Natural killer cell (primary cell): ENCODE results near the gene ATG10. TPM values are rescaled to one million over a fixed set of nuclear protein-coding genes. Genes with fewer than 3 reads are reported as not detected.

Experiments used
- ATAC-seq, 3 donors: fragments of 150-1000 bp in 2 of 3; fragments of 200-7000 bp in 1 of 3; cut with Tn5 transposase; 1 replicate in 1 of 3; 2 replicates in 2 of 3; pipeline ENCODE4 v1.10.0; 2021; ENCODE audit warnings: mild to moderate bottlenecking in 2 of 3, moderate library complexity in 2 of 3
- DNase-seq, 2 donors: peaks; one replicate each; pipeline versions ENCODE4 v3.0.0 to v3.0.0-alpha.2; 2013 to 2021; ENCODE audit warnings: mixed read lengths in 1 of 2
- H3K27ac ChIP-seq: one replicate; pipeline ENCODE4 v1.5.1; 2013; ENCODE audit warnings: mild to moderate bottlenecking, low read length
- H3K27me3 ChIP-seq: one replicate; pipeline ENCODE4 v1.6.1; 2013; ENCODE audit warnings: low read length; ENCODE audit not compliant: control insufficient read depth, insufficient read depth
- H3K36me3 ChIP-seq: one replicate; pipeline ENCODE4 v1.6.1; 2013; ENCODE audit warnings: low read length; ENCODE audit not compliant: control insufficient read depth, insufficient read depth
- H3K4me1 ChIP-seq: one replicate; pipeline ENCODE4 v1.6.1; 2013; ENCODE audit warnings: low read length; ENCODE audit not compliant: control insufficient read depth, insufficient read depth
- H3K4me3 ChIP-seq: one replicate; pipeline ENCODE4 v1.5.1; 2013; ENCODE audit warnings: low read length
- H3K9me3 ChIP-seq: one replicate; pipeline ENCODE4 v1.6.1; 2013; ENCODE audit warnings: low read length; ENCODE audit not compliant: control insufficient read depth, insufficient read depth
- H3K27ac Mint-ChIP-seq, 2 donors: one replicate each; pipeline ENCODE4 v1.8.0; 2022; ENCODE audit warnings: mild to moderate bottlenecking in 2 of 2, mixed read lengths in 2 of 2, moderate library complexity in 1 of 2
- H3K27me3 Mint-ChIP-seq, 2 donors: one replicate each; pipeline ENCODE4 v1.8.0; 2022; ENCODE audit warnings: low read depth in 2 of 2, mixed read lengths in 2 of 2
- H3K36me3 Mint-ChIP-seq: one replicate; pipeline ENCODE4 v1.8.0; 2022; ENCODE audit warnings: mixed read lengths
- H3K4me1 Mint-ChIP-seq, 2 donors: one replicate each; pipeline ENCODE4 v1.8.0; 2022; ENCODE audit warnings: mixed read lengths in 2 of 2
- H3K4me3 Mint-ChIP-seq: one replicate; pipeline ENCODE4 v1.8.0; 2022; ENCODE audit warnings: mild to moderate bottlenecking, moderate library complexity, mixed read lengths
- H3K9me3 Mint-ChIP-seq, 2 donors: one replicate each; pipeline ENCODE4 v1.8.0; 2022; ENCODE audit warnings: mixed read lengths in 2 of 2
- CTCF ChIP-seq: fragments of 200-600 bp; IDR thresholded peaks from one replicate; pipeline ENCODE4 v1.8.0; 2022; ENCODE audit warnings: antibody characterized with exemption
- WGBS: methylation state at CpG from one replicate; pipeline ENCODE4 v1.1.7; 2013; ENCODE audit warnings: missing lambda C conversion rate; ENCODE audit not compliant: insufficient coverage; 5-methylcytosine and 5-hydroxymethylcytosine counted together
- intact Hi-C: fragments of 100-400 bp; cut with micrococcal nuclease; formaldehyde crosslinking; loops from one replicate; pipeline ENCODE4 v1.14.2; 2022
- total RNA-seq, 4 donors: library from RNA; stranded (reverse); fragments of 120-200 nt in 1 of 4; gene quantifications; one replicate each; pipeline versions ENCODE4 v1.2.3 to v1.2.4, GENCODE V29; 2013 to 2022

Gene ATG10
- total RNA-seq, 3 donors from 2014 or later (not counting 1 experiment from before 2014, with no cell fraction given): 9.0 to 11.5 (median 11.4) TPM

GRCh38 chr5:82197550-82197949, 225.7 kb downstream of the ATG10 start:
- no peaks in the 10 kb centered on the region for H3K4me1 Mint-ChIP-seq
- no peak overlapping the region for H3K4me3 Mint-ChIP-seq
- ATAC-seq: no peak
- H3K4me3 ChIP-seq: no peak overlapping the region
- H3K9me3 Mint-ChIP-seq: no peaks in the 10 kb centered on the region
- 87% methylated on average over 1 of the region's 1 CpG for WGBS
- no peaks in the 10 kb centered on the region for H3K27me3 ChIP-seq
- no peak for DNase-seq
- H3K9me3 ChIP-seq: no peaks in the 10 kb centered on the region
- no peaks in the 10 kb centered on the region for H3K36me3 Mint-ChIP-seq
- intact Hi-C loops: no loop called here
- TF ChIP-seq CTCF: no peak
- no peaks in the 10 kb centered on the region for H3K4me1 ChIP-seq
- H3K36me3 ChIP-seq: no peaks in the 10 kb centered on the region
- H3K27ac Mint-ChIP-seq: no peak overlapping the region
- H3K27me3 Mint-ChIP-seq: no peaks in the 10 kb centered on the region
- H3K27ac ChIP-seq: no peak overlapping the region

GRCh38 chr5:82204567-82204966, 232.7 kb downstream of the ATG10 start:
- H3K36me3 Mint-ChIP-seq: no peaks in the 10 kb centered on the region
- ATAC-seq (no peak), DNase-seq (no peak)
- H3K4me1 Mint-ChIP-seq: no peaks in the 10 kb centered on the region
- Histone ChIP-seq H3K9me3 (no peaks in the 10 kb centered on the region), H3K27ac (no peak overlapping the region), H3K36me3 (no peaks in the 10 kb centered on the region), H3K4me3 (no peak overlapping the region), H3K4me1 (no peaks in the 10 kb centered on the region), H3K27me3 (no peaks in the 10 kb centered on the region)
- no peak overlapping the region for H3K27ac Mint-ChIP-seq
- no peak overlapping the region for H3K4me3 Mint-ChIP-seq
- TF ChIP-seq CTCF: no peak
- intact Hi-C loops: no loop called here
- H3K27me3 Mint-ChIP-seq: no peaks in the 10 kb centered on the region
- H3K9me3 Mint-ChIP-seq: no peaks in the 10 kb centered on the region
- WGBS: 95% methylated on average over 2 of the region's 2 CpGs

GRCh38 chr5:82205005-82205404, 233.2 kb downstream of the ATG10 start:
- WGBS: 72% methylated on average over 2 of the region's 2 CpGs
- Histone ChIP-seq H3K9me3 (no peaks in the 10 kb centered on the region), H3K4me1 (no peaks in the 10 kb centered on the region), H3K36me3 (no peaks in the 10 kb centered on the region), H3K27me3 (no peaks in the 10 kb centered on the region), H3K27ac (no peak overlapping the region), H3K4me3 (no peak overlapping the region)
- Mint-ChIP-seq H3K36me3 (no peaks in the 10 kb centered on the region), H3K27me3 (no peaks in the 10 kb centered on the region), H3K4me3 (no peak overlapping the region), H3K4me1 (no peaks in the 10 kb centered on the region), H3K9me3 (no peaks in the 10 kb centered on the region), H3K27ac (no peak overlapping the region)
- intact Hi-C loops: no loop called here
- ATAC-seq (no peak), DNase-seq (no peak)
- TF ChIP-seq CTCF: no peak

GRCh38 chr5:82208371-82208770, 236.5 kb downstream of the ATG10 start:
- TF ChIP-seq CTCF: no peak
- Mint-ChIP-seq H3K36me3 (no peaks in the 10 kb centered on the region), H3K9me3 (no peaks in the 10 kb centered on the region), H3K27ac (no peak overlapping the region), H3K4me3 (no peak overlapping the region), H3K27me3 (no peaks in the 10 kb centered on the region), H3K4me1 (no peaks in the 10 kb centered on the region)
- no peak overlapping the region for H3K27ac ChIP-seq
- H3K4me1 ChIP-seq: no peaks in the 10 kb centered on the region
- no CpG with 5 or more reads among the region's 3 CpGs for WGBS
- no peak for DNase-seq
- no peak for ATAC-seq
- intact Hi-C loops: no loop called here
- no peaks in the 10 kb centered on the region for H3K36me3 ChIP-seq
- no peak overlapping the region for H3K4me3 ChIP-seq
- no peaks in the 10 kb centered on the region for H3K27me3 ChIP-seq
- H3K9me3 ChIP-seq: no peaks in the 10 kb centered on the region
